DND-41 (cell line): ENCODE data around the gene KIF17.

Experiments used
- EZH2 ChIP-seq: IDR thresholded peaks from 3 replicates; pipeline ENCODE4 v1.6.1; 2012; ENCODE audit warnings: borderline replicate concordance, low read depth, mild to moderate bottlenecking, moderate library complexity, low read length, inconsistent platforms; ENCODE audit not compliant: severe bottlenecking
- TF ChIP-seq, protein P1 (sequence below): IDR thresholded peaks from 2 replicates; pipeline ENCODE4 v1.5.1; 2012; ENCODE audit warnings: borderline replicate concordance, low read length, moderate library complexity, mild to moderate bottlenecking; ENCODE audit not compliant: poor library complexity, severe bottlenecking; ENCODE audit errors: extremely low read depth

DNA sequence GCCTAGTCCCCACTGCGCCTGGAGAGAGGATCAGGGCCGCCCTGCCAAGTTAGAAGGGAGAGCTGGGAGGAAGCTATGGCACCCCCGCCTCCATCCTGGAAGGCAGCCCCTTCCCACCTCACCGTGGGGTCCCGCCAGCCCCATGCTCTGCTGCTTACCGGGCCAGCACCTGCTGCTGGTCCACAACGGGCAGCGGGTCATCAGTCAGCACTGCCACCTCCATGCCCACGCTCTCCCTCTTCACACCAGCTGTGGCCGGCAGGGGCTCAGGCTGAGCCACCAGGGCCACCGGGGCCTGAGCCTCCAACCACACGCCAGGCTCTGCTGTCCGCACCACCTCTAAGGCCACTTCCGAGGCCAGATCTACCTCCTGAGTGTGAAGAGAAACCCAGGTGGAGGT is 33.2 kb downstream of the KIF17 start:
- TF ChIP-seq EZH2 = no peak
- TF ChIP-seq, protein P1, sequence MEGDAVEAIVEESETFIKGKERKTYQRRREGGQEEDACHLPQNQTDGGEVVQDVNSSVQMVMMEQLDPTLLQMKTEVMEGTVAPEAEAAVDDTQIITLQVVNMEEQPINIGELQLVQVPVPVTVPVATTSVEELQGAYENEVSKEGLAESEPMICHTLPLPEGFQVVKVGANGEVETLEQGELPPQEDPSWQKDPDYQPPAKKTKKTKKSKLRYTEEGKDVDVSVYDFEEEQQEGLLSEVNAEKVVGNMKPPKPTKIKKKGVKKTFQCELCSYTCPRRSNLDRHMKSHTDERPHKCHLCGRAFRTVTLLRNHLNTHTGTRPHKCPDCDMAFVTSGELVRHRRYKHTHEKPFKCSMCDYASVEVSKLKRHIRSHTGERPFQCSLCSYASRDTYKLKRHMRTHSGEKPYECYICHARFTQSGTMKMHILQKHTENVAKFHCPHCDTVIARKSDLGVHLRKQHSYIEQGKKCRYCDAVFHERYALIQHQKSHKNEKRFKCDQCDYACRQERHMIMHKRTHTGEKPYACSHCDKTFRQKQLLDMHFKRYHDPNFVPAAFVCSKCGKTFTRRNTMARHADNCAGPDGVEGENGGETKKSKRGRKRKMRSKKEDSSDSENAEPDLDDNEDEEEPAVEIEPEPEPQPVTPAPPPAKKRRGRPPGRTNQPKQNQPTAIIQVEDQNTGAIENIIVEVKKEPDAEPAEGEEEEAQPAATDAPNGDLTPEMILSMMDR = no peak
